B cell (primary cell): ENCODE data around the gene HNRNPC. TPM values are rescaled to one million over a fixed set of nuclear protein-coding genes. Genes with fewer than 3 reads are reported as not detected.

Source experiments
- ATAC-seq: fragments of 200-7000 bp; cut with Tn5 transposase; one replicate; pipeline ENCODE4 v1.10.0; 2021; ENCODE audit warnings: low read depth, mild to moderate bottlenecking, moderate number of reproducible peaks, moderate library complexity
- CTCF ChIA-PET: fragments of 350-600 bp; sonication (Branson Sonifier 250); formaldehyde crosslinking; loops from one replicate; lab custom pipeline; 2021; ENCODE audit warnings: antibody characterized with exemption, inconsistent platforms; lab: Charles Lee
- POLR2A ChIA-PET: fragments of 350-600 bp; sonication (Branson Sonifier 250); formaldehyde crosslinking; loops from one replicate; lab custom pipeline; 2021; ENCODE audit warnings: antibody characterized with exemption; lab: Charles Lee
- DNase-seq: peaks from one replicate; pipeline ENCODE4 v3.0.0; 2013
- H2AFZ ChIP-seq: 2 replicates; pipeline ENCODE4 v1.6.1; 2012; ENCODE audit warnings: mild to moderate bottlenecking, low read depth, low read length; ENCODE audit not compliant: insufficient read depth, poor library complexity, severe bottlenecking
- H3K27ac ChIP-seq, 2 donors: 1 replicate in 1 of 2; 2 replicates in 1 of 2; pipeline ENCODE4 v1.5.1; 2012 to 2013; ENCODE audit warnings: low read length in 2 of 2, mild to moderate bottlenecking in 2 of 2, moderate library complexity in 1 of 2
- H3K27me3 ChIP-seq, 4 experiments: fragments of 200-600 bp in 1 of 4; sonication (generic) in 1 of 4; replicated peaks in 1 of 4; 1 replicate in 2 of 4; 2 replicates in 2 of 4; pipeline versions ENCODE4 v1.6.1 to v1.7.0; 2013 to 2016; ENCODE audit warnings: low read length in 3 of 4, mild to moderate bottlenecking in 2 of 4, mixed read lengths in 1 of 4, moderate library complexity in 1 of 4; ENCODE audit not compliant: insufficient read depth in 4 of 4, control insufficient read depth in 3 of 4; ENCODE audit errors: control extremely low read depth in 1 of 4
- H3K36me3 ChIP-seq, 2 experiments: replicated peaks in 1 of 2; 1 replicate in 1 of 2; 2 replicates in 1 of 2; pipeline versions ENCODE4 v1.6.1 to v1.7.1; 2013; ENCODE audit warnings: low read length in 1 of 2; ENCODE audit not compliant: insufficient read depth in 2 of 2, control insufficient read depth in 1 of 2; ENCODE audit errors: control extremely low read depth in 1 of 2, extremely low read depth in 1 of 2
- H3K4me1 ChIP-seq, 2 donors: fragments of 200-600 bp in 1 of 2; sonication (generic) in 1 of 2; 1 replicate in 1 of 2; 2 replicates in 1 of 2; pipeline versions ENCODE4 v1.5.1 to v1.6.1; 2013 to 2017; ENCODE audit warnings: low read length in 2 of 2; ENCODE audit not compliant: control insufficient read depth in 2 of 2, insufficient read depth in 2 of 2
- H3K4me2 ChIP-seq: replicated peaks from 2 replicates; pipeline ENCODE3; 2012; ENCODE audit warnings: mild to moderate bottlenecking, low read depth, low read length; ENCODE audit not compliant: poor library complexity, severe bottlenecking
- H3K4me3 ChIP-seq, 5 experiments: fragments of 200-600 bp in 1 of 5; sonication (generic) in 1 of 5; 1 replicate in 3 of 5; 2 replicates in 2 of 5; pipeline versions ENCODE4 v1.5.1 to v1.7.0; 2011 to 2016; ENCODE audit warnings: low read length in 4 of 5, mild to moderate bottlenecking in 4 of 5, low read depth in 2 of 5, control low read depth in 1 of 5, moderate library complexity in 1 of 5; ENCODE audit not compliant: insufficient read depth in 1 of 5; ENCODE audit errors: control extremely low read depth in 1 of 5, extremely low read depth in 1 of 5
- H3K79me2 ChIP-seq: fragments of 200-600 bp; sonication (generic); one replicate; pipeline ENCODE4 v1.6.0; 2016; ENCODE audit warnings: low read length; ENCODE audit not compliant: control insufficient read depth, insufficient read depth
- H3K9ac ChIP-seq: fragments of 200-600 bp; sonication (generic); 2 replicates; pipeline ENCODE4 v1.6.1; 2017; ENCODE audit warnings: mild to moderate bottlenecking, low read length, moderate library complexity
- H3K9me3 ChIP-seq, 3 donors: one replicate each; pipeline versions ENCODE4 v1.6.1 to v1.7.1; 2013; ENCODE audit warnings: low read length in 2 of 3; ENCODE audit not compliant: control insufficient read depth in 2 of 3, insufficient read depth in 1 of 3; ENCODE audit errors: control extremely low read depth in 1 of 3
- H4K20me1 ChIP-seq: 2 replicates; pipeline ENCODE4 v1.6.0; 2012; ENCODE audit warnings: mild to moderate bottlenecking, low read length; ENCODE audit not compliant: insufficient read depth, control insufficient read depth, poor library complexity, severe bottlenecking
- H3K27ac Mint-ChIP-seq: one replicate; pipeline ENCODE4 v1.8.0; 2021; ENCODE audit warnings: mixed read lengths
- H3K27me3 Mint-ChIP-seq: one replicate; pipeline ENCODE4 v1.8.0; 2021; ENCODE audit warnings: mixed read lengths
- H3K4me1 Mint-ChIP-seq: one replicate; pipeline ENCODE4 v1.8.0; 2021; ENCODE audit warnings: mixed read lengths
- H3K4me3 Mint-ChIP-seq: one replicate; pipeline ENCODE4 v1.8.0; 2021; ENCODE audit warnings: mixed read lengths
- H3K9me3 Mint-ChIP-seq: one replicate; pipeline ENCODE4 v1.8.0; 2022; ENCODE audit warnings: mixed read lengths; ENCODE audit not compliant: insufficient read depth
- CTCF ChIP-seq: fragments of 200-600 bp; IDR thresholded peaks from one replicate; pipeline ENCODE4 v1.8.0; 2022; ENCODE audit warnings: antibody characterized with exemption, mild to moderate bottlenecking
- EZH2 ChIP-seq: IDR thresholded peaks from 2 replicates; pipeline ENCODE4 v1.6.1; 2012; ENCODE audit warnings: borderline replicate concordance, low read depth, mild to moderate bottlenecking, moderate library complexity, low read length; ENCODE audit not compliant: insufficient read depth, poor library complexity, severe bottlenecking
- WGBS: methylation state at CpG from one replicate; pipeline ENCODE4 v1.1.5; 2013; ENCODE audit warnings: missing lambda C conversion rate; ENCODE audit not compliant: insufficient coverage; 5-methylcytosine and 5-hydroxymethylcytosine counted together
- intact Hi-C: fragments of 100-400 bp; cut with micrococcal nuclease; formaldehyde crosslinking; loops from one replicate; pipeline ENCODE4 v1.10.0; 2022
- polyA plus RNA-seq: library from polyadenylated mRNA; depleted of rRNA; stranded (reverse); fragments of >200 nt; gene quantifications from 2 replicates; pipeline ENCODE4 v1.2.3, GENCODE V29; 2012
- total RNA-seq, 2 donors: library from RNA; stranded (reverse); fragments of 120-200 nt in 1 of 2; gene quantifications; 1 replicate in 1 of 2; 2 replicates in 1 of 2; pipeline versions ENCODE4 v1.2.3 to v1.2.4, GENCODE V29; 2013 to 2022

Gene HNRNPC
- total and polyA plus RNA-seq, 2 donors (not counting 1 experiment from before 2014, with no cell fraction given): 358 to 497 TPM

- H3K4me2 ChIP-seq: no peak overlapping the region
- DNase-seq (no peak), ATAC-seq (no peak)
- no peaks in the 10 kb centered on the region for H3K9me3 ChIP-seq
- ChIA-PET CTCF (no interaction called here), POLR2A (no interaction called here)
- no peak overlapping the region for H2AFZ ChIP-seq
- WGBS: 91% methylated on average over 1 of the region's 5 CpGs
- TF ChIP-seq EZH2: no peak
- TF ChIP-seq CTCF: no peak
- peak overlapping the region; percentile 5 to 38 for H3K27ac ChIP-seq
- no peak overlapping the region for H3K9ac ChIP-seq
- H3K27me3 Mint-ChIP-seq: no peaks in the 10 kb centered on the region
- H3K4me1 Mint-ChIP-seq: peaks cover 75% of the 10 kb centered on the region
- H3K27me3 ChIP-seq: no peaks in the 10 kb centered on the region
- H3K4me1 ChIP-seq: peaks cover 40 to 45% of the 10 kb centered on the region in 2 donors
- H3K4me3 Mint-ChIP-seq: peak overlapping the region; percentile 37
- peaks cover 98% of the 10 kb centered on the region for H3K79me2 ChIP-seq
- no peaks in the 10 kb centered on the region for H3K9me3 Mint-ChIP-seq
- H3K36me3 ChIP-seq: peaks cover 16 to 84% of the 10 kb centered on the region in 2 experiments
- H3K27ac Mint-ChIP-seq: no peak overlapping the region
- intact Hi-C loops: no loop called here
- no peak overlapping the region for H3K4me3 ChIP-seq
- H4K20me1 ChIP-seq: peaks cover 76% of the 10 kb centered on the region
Observed at GRCh38 chr14:21258889-21259787, 10.1 kb downstream of the HNRNPC start.
